DMS79 treated with DMSO at 0.1 percent for 48 hours (cell line): ENCODE results near the gene CERKL.

Experiments used
- DNase-seq: peaks from one replicate; lab custom pipeline; 2025; lab: John Stamatoyannopoulos, UW

Gene CERKL

DNA sequence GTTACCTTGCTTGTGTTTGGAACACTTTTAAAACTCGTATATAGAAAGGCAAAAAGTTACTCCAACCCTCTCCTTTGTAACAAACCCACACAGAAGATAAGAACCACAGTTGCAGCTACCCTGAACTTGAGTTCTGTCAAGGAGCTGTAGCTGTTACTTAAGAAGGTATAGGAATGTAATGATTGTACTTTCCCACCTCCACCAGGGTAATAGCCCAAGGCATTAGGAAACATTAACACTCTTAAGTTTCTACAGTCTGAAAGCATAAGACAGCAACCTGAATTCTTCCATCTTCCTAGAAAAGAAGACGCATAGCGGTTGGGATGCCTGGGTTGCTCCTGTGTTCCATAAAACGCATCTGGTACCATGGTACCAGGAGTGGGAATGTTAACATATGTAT lies 156.7 kb downstream of the CERKL start:
- DNase-seq = no peak

DNA sequence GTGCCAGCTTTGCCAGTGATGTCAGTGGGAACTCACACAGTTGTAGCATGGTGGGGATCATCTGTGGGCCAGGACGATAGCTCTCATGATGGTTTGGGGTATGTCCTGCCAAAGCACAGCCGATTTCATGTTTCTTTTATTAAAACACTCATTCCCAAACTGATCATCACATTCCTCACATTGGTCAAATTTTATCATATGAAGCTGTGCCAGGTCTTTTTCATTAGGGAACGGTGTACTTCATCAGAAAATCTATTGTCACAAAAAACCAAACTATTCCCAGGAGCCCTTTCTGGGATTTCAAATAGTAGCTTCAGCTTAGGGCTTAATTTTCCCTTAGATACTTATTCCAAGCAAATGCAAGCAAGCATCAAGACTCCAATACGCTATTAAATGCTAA lies 157.7 kb downstream of the CERKL start:
- no peak for DNase-seq
